Measurements from ENCODE around the gene NRG4.
"Not testable (repeated sequence)": the region's sequence is repeated elsewhere in the genome, so short reads cannot be mapped to it uniquely, and the experiment has no call there.

NRG4 gene

GRCh38 chr15:75924576-75924975 is 87.6 kb downstream of the NRG4 start:
- no peak for DNase-seq

- DNase-seq: peak; percentile 8
Measured at GRCh38 chr15:75923756-75924155, 88.5 kb downstream of the NRG4 start.

DNA sequence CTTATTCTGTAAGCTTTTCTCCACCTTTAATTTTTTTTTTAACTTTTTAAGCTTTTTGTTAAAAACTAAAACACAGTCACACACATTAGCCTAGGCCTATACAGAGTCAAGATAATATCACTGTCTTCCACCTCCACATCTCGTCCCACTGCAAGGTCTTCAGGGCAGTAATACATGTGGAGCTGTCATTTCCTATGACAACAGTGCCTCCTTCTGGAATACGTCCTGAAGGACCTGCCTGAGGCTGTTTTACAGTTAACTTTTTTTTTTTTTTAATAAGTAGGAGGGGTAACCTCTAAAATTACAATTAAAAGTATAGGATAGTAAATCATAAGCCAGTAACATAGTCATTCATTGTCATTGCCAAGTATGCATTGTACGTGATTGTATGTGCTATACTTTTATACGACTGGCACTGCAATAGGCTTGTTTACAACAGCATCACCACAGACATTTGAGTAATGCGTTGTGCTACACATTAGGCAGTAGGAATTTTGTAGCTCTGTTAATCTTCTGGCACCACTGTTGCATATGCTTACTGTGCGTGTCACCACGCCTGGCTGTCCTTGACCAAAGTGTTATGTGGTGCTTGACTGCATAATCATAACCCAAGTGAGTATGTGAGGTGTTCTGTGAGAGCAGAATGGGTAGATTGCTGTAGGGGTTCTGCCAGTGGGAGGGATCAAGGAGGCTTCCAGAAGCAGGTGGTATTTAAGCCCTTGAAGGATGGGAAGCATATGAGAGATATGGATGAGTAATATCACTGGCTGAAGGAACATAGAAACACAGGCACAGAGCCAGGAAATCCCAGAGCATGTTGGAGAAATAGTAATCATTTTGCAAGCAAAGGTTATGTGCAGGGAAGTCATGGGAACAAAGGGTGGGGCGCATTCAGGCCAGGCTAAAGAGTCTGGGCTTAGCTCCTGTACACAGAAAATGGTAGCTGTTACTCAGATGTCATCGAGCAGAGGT is 90.2 kb downstream of the NRG4 start:
- DNase-seq: peak; percentile 46

DNA sequence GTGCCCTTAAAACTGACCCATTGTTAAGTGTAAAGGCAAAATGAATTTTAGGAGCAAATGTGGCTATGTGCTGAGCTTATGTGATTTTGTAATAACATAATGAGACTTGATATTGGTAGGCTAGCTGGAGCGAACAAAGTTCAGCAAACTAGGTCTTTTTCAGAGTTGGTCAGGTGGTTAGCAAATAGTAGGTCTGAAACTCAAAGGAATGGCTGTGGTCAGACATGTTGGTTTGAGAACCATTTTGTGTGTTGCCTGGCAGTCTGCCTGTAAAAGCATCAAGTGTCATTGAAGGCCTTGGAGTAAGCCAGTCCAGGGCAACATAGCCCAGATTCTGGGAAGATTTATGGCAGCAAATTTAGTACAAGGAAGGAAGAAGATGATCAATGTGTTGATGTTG is 92.1 kb downstream of the NRG4 start:
- no peak for DNase-seq

DNA sequence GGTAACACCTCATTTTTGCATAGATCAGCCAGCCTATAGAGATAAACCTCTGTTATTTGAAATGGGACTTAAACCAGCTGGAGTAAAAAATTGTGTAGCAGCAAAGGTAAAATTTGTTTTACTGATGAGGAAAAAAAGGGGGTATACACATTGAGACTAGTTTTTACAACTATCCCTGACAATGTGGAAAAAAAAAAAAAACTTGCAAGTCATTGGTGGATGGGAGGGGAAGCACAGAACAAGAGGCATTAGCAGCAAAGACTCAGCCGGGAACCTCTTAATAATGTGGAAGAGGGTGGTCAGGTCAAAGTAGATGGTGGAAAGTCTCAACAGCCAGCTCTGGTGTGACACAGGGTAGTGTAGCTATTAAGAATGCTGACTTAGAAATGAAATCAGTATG is 94.1 kb downstream of the NRG4 start:
- no peak for DNase-seq

- DNase-seq: no peak
Measured at GRCh38 chr15:75916978-75917377, 95.2 kb downstream of the NRG4 start.

DNA sequence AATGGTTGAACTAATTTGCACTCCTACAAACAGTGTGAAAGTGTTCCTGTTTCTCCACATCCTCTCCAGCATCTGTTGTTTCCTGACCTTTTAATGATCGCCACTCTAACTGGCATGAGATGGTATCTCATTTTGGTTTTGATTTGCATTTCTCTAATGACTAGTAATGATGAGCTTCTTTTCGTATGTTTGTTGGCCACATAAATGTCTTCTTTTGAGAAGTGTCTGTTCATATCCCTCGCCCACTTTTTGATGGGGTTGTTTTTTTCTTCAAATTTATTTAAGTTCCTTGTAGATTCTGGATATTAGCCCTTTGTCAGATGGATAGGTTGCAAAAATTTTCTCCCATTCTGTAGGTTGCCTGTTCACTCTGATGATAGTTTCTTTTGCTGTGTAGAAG is 101.9 kb downstream of the NRG4 start:
- DNase-seq: not testable (repeated sequence)

GRCh38 chr15:75905231-75905630 is 107.0 kb downstream of the NRG4 start:
- DNase-seq: no peak

DNA sequence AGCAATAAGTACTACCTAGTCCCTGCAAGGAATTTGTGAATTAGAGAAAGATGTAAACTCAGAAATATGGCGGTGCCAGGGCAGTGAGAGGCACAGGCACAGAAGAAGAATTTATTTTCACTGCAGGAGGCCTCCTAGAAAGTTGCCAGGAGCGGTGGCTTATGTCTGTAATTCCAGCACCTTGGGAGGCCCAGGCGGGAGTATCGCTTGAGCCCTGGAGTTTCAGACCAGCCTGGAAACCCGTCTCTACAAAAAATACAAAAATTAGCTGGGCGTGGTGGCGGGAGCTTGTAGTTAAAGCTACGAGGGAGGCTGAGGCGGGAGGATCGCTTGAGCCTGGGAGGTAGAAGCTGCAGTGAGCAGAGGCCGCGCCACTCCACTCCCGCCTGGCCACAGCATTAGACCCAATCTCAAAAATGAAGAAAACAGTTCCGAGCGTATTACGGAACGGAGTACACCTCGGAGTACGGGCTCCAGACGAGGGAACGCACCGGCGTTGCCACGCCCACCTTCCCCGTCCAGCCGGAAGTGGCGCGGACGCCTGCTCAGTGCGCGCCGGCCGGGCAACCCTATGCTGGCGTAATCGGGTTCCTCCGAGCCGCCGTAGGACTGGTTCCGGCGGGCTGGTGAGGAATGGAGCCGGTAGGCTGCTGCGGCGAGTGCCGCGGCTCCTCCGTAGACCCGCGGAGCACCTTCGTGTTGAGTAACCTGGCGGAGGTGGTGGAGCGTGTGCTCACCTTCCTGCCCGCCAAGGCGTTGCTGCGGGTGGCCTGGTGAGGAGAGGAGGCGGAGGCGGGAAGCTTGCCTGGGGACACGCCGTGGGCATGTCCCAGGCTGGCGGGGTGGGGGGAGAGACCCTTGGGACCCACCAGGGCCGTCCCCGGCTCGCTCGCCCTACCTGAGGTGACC is 108.6 kb downstream of the NRG4 start, which contains the start of gene FBXO22:
TSS of gene FBXO22 (plus strand) at position 548 of the 909 bp plus-strand sequence. CDS start at position 634, 86 bp downstream.
- DNase-seq: peak; percentile 90

GRCh38 chr15:75902129-75902557 is 110.1 kb downstream of the NRG4 start:
- no peak for DNase-seq

- no peak for DNase-seq
Measured at GRCh38 chr15:75900577-75900976, 111.6 kb downstream of the NRG4 start.

- DNase-seq: no peak
Measured at GRCh38 chr15:75895731-75896130, 116.5 kb downstream of the NRG4 start.

DNA sequence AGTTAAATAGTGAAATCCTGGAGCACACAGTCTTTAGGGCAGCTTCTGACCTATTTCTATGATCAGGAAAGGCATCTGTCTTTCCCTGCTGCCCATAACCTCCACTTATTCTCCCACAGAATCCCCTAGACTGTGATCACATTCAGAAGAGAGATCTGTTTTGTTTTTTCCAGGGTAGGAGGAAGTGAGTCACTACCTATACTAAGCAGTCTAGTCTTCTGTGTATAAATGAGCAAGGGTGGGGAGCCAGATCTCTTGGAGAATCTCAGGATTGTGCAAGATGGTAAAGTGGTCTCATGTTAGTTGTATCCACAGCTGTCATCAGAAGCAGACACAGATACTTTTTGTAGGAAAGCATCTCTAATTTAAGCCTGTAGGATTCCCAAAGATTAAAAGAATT is 120.3 kb downstream of the NRG4 start:
- DNase-seq: no peak

Measured in CD4-positive, alpha-beta T cell treated with Interleukin-17A for 1 hour (primary cell).